AG10803 (cell line): ENCODE results near the gene MAP2K1.

ENCODE experiments used
- DNase-seq: peaks from one replicate; pipeline ENCODE4 v3.0.0; 2010; ENCODE audit warnings: low read depth
- H3K4me3 ChIP-seq: 2 replicates; pipeline ENCODE4 v1.5.1; 2011; ENCODE audit warnings: mild to moderate bottlenecking, low read length, control low read depth
- CTCF ChIP-seq: conservative IDR thresholded peaks from 2 replicates; pipeline ENCODE4 v1.5.1; 2011; ENCODE audit warnings: mild to moderate bottlenecking, low read length, control low read depth, inconsistent platforms

Gene MAP2K1

GRCh38 chr15:66405007-66405406, 18.3 kb downstream of the MAP2K1 start:
- H3K4me3 ChIP-seq: no peak overlapping the region
- no peak for TF ChIP-seq CTCF
- DNase-seq: no peak

- no peak overlapping the region for H3K4me3 ChIP-seq
- peak; percentile 42 for DNase-seq
- TF ChIP-seq CTCF: no peak
These were observed 18.9 kb downstream of the MAP2K1 start for GRCh38 chr15:66405615-66406014.

- TF ChIP-seq CTCF: no peak
- no peak for DNase-seq
- H3K4me3 ChIP-seq: no peak overlapping the region
These were observed 21.5 kb downstream of the MAP2K1 start for GRCh38 chr15:66408254-66408653.

GRCh38 chr15:66408675-66409282, 22.1 kb downstream of the MAP2K1 start:
- TF ChIP-seq CTCF: no peak
- no peak overlapping the region for H3K4me3 ChIP-seq
- no peak for DNase-seq

- TF ChIP-seq CTCF: no peak
- H3K4me3 ChIP-seq: no peak overlapping the region
- DNase-seq: no peak
These were observed 22.9 kb downstream of the MAP2K1 start for GRCh38 chr15:66409565-66410108.

GRCh38 chr15:66411190-66411589, 24.5 kb downstream of the MAP2K1 start:
- TF ChIP-seq CTCF: no peak
- no peak for DNase-seq
- no peak overlapping the region for H3K4me3 ChIP-seq

- no peak for TF ChIP-seq CTCF
- no peak overlapping the region for H3K4me3 ChIP-seq
- DNase-seq: no peak
These were observed 25.5 kb downstream of the MAP2K1 start for GRCh38 chr15:66412220-66412619.
